Stimulated activated CD4-positive, alpha-beta T cell treated with anti-CD3 and anti-CD28 coated beads, Interleukin-12 subunit alpha, Interleukin-12 subunit beta, amount 100 ng/mL, for 4 hours (primary cell): ENCODE results near the gene TBATA.
"Not testable (repeated sequence)": the region's sequence is repeated elsewhere in the genome, so short reads cannot be mapped to it uniquely, and the experiment has no call there.

Experiments used
- DNase-seq: peaks from one replicate; pipeline ENCODE4 v3.0.0-alpha.2; 2020

The TBATA gene

DNA sequence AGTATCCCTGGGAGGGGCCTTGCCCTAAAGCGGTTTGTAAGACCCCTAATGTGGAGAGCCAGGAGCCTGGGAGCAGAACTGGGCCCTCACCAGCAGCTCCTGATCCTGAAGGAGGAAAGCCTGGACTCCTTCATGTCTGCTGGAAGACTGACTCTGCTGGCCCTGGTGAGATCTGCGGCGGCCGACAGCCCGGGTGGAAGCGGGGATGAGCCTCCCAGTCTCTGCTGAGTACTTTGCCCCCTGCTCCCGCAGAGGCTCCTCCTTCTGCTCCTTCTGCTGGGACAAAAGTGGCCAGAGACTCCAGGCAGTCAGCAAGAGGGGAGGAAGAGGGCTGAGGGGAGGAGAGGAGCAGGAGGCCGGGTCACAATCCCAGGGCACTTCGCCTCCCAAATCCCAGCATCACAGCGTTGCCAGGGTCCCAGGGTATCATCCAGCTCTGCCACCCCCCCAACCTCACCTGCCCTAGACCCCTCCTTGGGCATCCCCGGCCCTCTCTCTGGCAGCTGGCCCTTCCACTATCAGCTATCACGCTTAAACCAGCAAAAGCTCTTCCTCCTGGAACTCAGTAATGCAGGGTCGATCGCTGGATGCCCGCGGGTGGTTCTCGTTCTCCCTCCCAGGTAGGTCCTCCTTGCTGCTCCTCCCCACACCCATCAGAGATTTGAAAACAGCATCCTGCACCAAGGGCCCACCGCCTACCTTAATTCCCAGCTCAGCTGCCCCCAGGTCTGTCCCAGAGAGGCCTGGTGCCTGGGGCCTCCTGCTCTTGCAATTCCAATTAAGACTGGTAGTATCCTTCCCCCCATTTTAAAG, 7.9 kb downstream of the TBATA start:
- DNase-seq: no peak

DNA sequence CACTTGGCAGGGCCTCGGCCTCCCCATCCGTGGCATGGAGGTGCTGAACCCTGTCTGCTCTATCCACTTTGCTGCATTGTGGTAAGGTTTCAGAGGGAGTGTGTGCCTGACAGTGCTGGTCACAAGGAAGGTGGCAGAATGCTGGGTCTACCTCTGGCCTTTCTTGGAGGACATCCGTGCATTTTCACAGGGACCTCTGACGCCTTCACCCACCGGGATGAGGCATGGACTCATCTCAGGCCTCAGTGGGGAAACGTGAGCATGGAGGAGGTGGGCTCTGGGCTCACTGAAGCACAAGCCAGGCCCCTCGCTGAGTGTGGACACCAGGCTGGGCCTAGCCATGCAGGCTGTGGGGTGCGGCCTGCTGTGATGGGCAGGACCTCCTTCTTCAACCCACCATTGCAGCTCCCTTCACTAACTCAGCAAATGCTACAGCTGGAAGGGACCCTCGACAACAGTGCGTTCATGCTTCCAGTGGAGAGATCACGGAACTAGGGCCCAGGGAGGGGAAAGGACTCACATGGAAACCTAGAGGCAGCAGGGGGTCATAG, 8.6 kb downstream of the TBATA start:
- no peak for DNase-seq

DNA sequence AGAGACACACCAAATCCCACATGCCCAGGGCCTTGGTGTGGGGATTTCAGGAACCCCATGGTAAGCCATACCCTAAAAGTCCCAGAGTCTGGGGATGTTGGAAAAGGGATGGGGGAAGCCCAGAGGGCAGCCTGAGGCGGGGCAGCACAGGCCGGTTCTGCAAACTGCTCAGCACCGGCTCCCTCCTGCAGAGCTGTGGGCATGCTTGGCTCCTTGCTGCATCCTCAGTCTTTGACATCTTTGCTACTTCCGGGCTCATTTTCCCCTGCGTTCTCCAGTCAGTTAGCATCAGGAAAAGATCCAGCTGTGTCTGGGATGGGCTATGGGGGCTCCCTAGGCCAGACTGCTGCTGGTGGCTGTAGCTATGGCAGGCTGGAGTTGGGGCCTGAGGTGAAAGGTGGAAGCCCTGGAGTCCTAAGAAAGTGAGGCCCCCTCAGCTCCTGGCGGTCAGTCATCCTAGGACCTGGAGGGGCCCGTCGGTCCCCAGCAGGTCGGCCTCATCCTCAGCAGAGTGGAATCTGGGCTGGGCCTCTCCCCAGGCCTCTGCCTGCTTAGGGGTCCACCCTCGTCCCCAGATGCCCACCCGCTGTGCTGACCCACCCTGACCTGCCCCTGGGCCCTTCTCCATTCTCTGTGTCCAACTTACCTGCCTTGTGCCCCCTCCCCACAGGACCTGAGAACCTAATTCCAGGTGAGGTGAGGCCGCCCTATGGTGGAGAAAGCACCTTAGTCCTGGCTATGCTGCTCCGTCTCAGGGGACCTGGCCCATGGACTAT, 9.3 kb downstream of the TBATA start:
- DNase-seq: no peak

DNA sequence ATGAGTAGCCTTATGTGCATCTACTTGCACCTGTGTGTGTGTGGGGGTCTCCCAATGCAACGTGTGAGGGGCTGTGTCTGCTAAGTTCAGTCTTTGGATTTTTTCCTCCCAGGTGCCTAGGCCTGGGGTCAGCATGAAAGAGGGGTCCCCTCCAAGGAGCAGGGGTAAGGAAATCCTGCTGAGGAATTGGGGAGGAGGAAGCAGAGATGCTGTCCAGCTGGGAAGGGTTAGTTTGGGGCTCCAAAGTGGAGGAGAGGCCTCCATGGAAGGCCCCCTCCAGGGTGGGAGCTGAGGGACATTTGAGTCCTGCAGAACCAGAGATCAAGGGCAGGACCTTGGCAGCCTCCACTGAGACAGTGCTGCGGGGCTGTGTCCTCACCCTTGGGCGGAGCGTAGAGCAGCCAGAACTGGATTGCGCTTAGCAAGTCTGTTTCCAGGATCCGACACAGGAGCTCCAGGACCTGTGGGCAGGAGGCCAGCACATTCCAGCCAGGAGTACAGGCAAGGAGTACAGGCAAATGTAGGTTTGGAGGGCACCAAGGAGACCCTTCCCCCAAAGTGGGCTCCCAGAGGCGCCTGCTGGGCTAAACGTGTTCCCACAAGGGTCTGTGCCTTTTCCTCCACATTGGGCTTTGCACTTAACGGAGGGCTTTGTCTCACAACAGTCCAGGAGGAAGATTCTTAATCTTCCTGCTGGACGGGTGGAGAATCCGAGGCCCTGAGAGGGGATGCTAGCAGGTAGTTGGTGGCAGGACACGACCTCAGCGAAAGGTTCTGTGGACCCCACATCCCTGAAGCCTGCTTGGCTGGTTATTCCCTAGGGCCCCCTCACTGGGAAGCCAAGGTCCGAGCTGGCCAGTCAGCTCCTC, 10.1 kb downstream of the TBATA start:
- no peak for DNase-seq

DNA sequence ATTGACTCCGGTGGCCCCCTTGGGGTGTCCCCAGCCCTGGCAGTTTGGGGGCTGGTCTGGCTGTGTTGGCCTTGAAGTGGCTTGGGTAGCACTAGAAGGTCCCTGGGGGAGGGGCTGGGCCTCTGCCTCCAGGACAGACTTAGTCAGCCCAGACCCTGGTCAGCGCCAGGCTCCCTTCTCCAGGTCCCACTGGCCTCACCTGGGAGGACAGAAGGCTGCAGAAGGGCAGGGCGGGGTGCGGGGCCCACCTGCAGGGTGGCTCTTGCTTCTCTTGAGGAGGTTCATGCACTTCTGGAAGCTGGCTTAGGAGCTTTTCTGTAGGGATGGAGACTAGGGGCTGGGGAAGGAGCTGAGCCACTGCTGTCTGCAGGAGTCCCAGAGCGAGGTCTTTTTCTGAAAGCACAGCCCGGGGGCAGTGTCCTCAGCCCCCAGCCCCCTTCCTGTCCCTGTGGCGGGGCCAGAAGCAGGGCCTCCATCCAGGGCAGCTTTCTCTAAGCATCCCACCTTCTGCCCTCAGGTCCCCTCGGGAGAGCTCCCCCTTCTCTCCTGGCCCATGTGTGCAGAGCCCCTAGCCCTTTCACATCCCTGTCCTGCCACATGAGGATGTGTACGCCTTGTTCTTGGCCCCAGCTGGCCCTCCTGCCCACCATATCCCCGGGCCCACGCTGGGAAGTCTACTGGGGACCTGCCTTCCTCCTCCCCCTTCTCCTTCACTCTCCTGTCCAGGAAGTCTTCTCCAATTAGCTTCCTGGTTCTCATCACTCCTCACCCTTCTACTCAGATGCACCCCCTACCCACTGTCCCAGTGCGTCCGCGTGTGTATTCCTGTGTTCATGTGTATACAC, 11.0 kb downstream of the TBATA start:
- DNase-seq: no peak

DNA sequence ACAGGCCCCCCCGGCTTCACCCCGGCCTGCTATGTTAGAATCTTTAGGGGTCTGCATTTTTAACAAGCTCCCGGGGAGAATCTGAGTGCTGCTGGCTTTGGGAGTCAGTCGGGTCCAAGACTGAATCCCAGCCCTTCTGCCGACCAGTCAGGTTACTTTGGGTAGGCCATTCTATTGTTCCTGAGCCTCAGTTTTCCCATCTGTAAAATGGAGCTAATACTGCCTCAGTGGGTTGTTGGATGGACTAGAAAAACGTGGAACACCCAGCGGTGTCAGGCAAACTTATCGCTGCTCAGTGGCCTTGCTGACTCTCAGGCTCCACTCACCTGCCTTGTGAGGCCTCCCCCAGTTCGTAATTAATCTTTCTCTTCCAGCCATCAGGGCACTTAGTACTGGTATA, 11.7 kb downstream of the TBATA start:
- DNase-seq: no peak

DNA sequence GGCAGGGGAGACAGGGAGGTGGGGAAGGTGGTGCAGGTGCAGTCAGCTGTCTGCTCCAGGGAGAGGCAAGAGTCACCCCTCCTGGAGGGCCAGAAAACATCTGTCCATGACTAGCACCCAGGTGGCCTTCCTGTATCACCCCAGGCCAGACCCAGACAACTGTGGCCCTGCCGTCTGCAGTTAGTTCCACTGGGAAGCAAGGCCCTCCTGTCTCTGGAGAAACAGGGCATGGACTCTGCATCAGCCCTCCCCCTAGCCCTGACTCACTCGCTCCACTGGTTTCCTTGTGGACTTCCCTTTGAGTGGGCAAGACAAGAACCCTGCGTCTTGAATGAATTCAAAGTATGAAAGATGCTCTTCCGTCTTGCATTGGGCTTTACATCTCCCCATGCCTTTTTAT, 12.6 kb downstream of the TBATA start:
- no peak for DNase-seq

DNA sequence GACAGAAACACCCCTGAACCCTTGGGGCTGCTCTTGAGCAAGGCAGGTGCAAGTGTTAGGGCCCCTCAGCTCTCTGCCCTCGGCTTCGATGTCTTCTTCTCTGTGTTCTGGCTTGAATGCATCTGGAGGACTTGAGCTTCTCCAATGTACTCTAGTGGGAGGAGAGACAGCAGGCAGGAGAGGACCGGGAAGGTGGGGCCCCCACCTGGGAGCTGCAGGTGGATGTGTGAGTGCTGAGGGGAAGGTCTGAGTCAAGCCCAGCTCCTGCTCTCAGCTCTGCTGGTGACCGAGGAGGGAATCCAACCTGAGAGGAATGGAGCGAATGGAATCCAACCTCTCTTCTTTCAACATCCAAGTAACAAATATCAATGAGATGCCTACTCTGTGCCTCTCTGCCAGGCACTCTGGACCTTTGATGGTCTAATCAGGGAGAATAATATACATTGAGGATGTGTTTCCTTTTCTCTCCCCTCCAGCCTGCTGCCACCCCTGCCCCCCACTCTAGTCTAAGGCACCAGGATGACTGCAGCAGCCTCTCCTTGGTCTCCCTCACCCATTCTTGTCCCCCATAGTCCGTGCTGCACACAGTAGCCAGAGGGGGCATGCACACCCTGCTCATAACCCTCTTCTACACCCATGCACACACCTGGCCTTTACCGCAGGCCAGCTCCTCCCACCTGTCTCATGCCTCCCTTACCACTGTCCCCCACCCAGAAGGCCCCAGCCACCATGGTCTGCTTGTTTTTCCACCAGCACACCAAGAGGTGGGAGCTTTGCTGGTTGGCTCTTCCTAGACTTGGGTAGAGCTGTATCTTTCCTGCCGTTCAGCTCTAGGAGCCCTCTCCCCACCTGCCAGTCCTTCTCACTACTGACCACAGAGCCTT, 13.6 kb downstream of the TBATA start:
- no peak for DNase-seq

DNA sequence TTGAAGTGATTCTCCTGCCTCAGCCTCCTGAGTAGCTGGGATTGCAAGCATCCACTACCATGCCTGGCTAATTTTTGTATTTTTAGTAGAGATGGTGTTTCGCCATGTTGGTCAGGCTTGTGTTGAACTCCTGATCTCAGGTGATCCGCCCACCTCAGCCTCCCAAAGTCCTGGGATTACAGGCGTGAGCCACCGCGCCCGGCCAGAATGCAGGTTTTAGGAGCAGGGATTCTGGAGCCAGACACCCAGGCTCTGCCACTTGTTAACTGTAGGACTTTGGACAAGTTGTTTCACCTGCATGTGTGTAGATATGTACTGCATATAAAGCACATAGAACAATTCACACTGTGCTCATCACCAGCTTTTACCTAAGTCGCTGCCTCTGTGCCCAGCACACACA, 14.7 kb downstream of the TBATA start:
- DNase-seq: not testable (repeated sequence)

DNA sequence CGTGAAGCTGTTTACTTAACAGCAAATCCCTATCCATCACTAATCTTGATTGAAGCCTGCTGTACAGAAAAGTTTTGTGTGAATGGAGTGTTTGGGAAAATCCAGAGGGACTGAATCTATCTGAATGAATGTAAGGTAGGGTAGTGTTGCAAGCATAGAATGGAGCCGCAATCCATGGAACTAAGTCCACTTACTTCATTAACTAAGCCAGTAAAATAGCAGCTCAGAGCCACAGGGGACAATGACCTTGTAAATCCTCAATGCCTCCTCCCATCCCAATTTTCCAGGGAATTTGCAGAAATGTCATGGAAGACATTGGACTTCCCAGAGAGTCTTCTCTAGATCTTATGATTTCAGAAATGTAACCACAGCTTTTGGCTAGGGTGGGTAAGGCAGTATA, 15.2 kb downstream of the TBATA start:
- no peak for DNase-seq

DNA sequence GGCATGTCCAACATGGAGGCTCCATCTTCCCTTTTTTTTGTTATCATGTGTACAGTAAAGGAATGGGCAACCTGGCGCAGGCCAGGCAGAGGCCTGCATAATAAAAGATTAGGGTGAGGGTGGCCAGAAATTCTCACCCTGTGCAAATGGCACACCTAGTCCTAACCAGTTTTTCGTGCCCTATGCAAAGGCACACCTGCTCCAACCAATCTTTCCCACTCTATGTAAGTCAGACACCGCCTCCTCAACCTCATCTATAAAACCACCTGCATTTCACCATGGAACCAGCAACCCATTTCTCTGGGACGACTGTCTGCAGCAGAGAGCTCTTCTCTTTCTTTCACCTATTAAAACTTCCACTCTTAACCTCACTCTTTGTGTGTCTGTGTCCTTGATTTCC, 16.1 kb downstream of the TBATA start:
- DNase-seq: no peak

DNA sequence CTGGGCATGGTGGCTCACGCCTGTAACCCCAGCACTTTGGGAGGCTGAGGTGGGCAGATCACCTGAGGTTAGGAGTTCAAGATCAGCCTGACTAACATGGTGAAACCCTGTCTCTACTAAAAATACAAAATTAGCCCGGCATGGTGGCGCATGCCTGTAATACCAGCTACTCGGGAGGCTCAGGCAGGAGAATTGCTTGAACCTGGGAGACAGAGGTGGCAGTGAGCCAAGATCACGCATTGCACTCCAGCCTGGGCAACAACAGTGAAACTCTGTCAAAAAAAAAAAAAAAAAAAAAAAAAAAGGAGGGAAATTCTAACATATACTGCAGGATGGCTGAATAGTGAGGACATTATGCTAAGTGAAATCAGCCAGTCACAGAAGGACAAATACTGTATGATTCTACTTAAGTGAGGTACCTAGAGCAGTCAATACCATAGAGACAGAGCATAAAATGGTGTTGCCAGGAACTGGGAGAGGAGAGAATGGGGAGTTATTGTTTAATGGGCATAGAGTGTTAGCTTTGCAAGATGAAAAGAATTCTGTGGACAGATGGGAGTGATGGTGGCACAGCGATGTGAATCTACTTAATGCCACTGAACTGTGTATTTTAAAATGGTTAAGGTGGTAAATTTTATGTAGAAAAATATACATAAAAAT, 17.0 kb downstream of the TBATA start:
- DNase-seq: not testable (repeated sequence)

DNA sequence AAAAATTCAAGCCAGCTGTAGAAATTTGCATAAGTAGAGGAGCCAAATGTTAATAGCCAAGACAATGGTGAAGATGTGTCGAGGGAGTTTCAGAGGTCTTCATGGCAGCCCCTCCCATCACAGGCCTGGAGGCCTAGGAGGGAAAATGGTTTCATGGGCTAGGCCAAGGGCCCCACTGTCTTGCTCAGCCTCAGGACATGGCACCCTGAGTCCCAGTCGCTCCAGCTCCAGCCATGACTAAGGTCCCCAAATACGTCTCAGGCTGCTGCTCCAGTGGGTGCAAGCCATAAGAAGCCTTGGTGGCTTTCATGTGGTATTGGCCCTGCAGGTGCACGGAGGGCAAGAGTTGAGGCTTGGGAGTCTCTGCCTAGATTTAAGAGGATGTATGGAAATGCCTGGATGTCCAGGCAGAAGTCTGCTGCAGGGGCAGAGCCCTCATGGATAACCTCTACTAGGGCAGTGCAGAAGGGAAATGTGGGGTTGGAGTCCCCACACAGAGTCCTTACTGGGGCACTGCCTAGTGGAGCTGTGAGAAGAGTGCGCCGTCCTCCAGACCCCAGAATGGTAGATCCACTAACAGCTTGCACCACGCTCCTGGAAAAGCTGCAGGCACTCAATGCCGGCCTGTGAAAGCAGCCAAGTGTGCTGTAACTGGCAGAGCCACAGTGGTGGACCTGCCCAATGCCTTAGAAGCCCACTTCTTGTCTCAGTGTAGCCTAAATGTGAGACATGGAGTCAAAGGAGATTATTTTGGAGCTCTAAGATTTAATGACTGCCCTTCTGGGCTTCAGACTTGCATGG, 19.2 kb downstream of the TBATA start:
- no peak for DNase-seq

DNA sequence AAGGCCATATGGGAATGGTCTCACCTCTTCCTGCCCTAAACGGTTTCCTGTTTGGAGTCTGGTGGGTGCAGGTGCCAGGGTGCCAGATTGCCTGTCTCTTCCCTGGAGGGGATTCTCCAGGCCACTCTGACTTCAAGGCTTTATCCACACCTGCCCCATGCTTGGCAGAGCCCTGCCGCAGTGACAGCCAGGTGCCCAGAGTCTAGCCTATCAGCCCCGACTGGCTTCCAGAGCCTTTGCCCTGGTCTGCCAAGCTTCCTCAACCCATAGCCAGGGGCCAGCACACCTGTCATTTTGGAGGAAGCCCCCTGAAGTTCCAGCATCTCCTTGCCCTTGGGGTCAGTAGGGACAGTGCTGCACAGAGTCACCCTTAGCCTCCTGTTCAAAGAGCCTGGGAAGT, 21.6 kb downstream of the TBATA start:
- no peak for DNase-seq

DNA sequence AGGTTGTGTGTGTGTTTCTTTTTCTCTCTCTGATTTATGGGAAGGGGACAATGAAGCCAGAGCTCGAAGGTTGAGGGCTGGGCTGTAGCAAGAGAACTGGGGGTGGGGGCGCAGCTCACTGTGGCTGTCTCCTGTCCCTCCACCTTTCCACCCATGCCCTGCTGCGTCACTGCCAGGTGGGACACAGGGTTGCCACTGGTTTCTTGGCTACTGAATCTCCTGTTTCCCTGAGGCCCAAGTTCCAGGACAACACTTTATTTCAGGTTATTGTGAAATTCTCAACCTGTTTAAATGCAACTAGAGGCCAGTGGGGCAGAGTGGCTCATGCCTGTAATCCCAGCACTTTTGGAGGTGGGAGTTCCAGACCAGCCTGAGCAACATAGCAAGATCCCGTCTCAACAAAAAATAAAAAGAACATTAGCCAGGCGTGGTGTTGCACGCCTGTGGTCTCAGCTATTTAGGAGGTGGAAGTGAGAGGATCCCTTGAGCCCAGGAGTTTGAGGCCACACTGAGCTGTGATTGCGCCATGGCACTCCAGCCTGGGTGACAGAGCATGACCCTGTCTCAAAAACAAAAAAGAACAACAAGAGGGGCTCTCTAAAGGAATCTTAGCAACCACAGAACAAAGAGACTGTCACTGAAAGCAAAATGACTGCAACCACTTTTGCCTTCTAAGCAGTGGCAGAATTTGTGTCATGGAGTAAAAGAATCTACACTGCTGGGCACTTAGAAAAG, 22.6 kb downstream of the TBATA start:
- no peak for DNase-seq

DNA sequence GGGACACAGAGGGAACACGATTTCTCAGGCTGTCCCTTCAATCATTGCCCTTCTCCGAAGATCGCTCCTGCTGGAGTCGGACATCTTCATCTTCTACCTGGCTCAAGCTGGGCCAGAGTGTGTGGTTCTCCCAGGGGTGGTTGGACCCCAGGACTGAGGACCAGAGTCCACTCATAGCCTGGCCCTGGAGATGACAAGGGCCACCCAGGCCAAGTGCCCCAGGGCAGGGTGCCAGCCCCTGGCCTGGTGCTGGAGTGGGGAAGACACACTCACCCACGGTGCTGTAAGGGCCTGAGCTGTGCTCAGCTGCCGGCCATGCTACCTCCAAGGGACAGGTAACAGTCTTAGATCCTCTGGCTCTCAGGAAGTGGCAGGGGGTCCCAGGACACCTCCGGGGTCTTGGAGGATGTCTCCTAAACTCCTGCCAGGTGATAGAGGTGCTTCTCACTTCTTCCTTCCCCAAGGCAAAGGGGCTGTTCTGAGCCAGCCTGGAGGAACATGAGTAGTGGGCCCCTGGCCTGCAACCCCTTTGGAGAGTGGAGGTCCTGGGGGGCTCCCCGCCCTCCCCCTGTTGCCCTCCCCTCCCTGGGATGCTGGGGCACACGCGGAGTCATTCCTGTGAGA, 23.3 kb downstream of the TBATA start:
- no peak for DNase-seq

DNA sequence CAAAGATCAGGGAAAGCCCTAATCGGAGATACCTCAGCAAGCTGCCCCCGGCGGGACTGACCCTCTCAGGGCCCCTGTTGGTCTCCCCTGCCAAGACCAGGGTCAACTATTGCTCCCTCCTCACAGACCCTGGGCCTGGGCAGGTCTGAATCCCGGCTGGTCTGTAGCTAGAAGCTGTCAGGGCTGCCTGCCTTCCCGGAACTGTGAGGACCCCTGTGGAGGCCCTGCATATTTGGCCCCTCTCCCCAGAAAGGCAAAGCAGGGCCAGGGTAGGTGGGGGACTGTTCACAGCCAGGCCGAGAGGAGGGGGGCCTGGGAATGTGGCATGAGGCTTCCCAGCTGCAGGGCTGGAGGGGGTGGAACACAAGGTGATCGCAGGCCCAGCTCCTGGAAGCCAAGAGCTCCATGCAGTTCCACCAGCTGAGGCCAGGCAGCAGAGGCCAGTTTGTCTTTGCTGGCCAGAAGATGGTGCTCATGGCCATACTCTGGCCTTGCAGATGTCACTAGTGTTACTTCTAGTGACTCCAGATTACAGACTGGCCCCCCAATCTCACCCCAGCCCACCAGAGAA, 24.1 kb downstream of the TBATA start:
- no peak for DNase-seq

DNA sequence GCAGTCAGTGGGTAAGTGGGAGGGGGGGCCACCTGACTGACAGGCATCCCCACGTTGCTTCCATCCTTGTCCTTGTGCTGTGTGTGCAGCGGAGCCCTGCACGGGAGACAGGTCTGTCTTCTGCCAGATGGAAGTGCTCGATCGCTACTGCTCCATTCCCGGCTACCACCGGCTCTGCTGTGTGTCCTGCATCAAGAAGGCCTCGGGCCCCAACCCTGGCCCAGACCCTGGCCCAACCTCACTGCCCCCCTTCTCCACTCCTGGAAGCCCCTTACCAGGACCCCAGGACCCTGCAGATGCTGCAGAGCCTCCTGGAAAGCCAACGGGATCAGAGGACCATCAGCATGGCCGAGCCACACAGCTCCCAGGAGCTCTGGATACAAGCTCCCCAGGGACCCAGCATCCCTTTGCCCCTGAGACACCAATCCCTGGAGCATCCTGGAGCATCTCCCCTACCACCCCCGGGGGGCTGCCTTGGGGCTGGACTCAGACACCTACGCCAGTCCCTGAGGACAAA, 24.8 kb downstream of the TBATA start:
- DNase-seq: no peak
